Uterus (tissue), 2 donors: ENCODE data around the gene C12orf50.

Experiments used
- CTCF ChIP-seq, 4 experiments: fragments of 200-600 bp in 2 of 4; fragments of 450-650 bp in 2 of 4; sonication (generic) in 2 of 4; IDR thresholded peaks; one replicate each; pipeline ENCODE4 v1.5.1; 2016 to 2019; ENCODE audit warnings: antibody characterized with exemption in 4 of 4, mild to moderate bottlenecking in 2 of 4, moderate library complexity in 1 of 4
- POLR2A ChIP-seq, 2 donors: fragments of 450-650 bp; IDR thresholded peaks; one replicate each; pipeline ENCODE4 v1.6.1; 2016; ENCODE audit warnings: antibody characterized with exemption in 2 of 2, mild to moderate bottlenecking in 1 of 2, moderate library complexity in 1 of 2

- TF ChIP-seq CTCF (IDR thresholded peaks at IDR 0.05) = no peak
- no peak for TF ChIP-seq POLR2A (IDR thresholded peaks at IDR 0.05)
Measured at GRCh38 chr12:88044035-88044434, 14.8 kb upstream of the C12orf50 start.
